Neutrophil (primary cell): ENCODE measurements around the gene MTG2.

Source experiments
- H3K27ac ChIP-seq: fragments of 200-600 bp; sonication (generic); 2 replicates; pipeline ENCODE4 v1.5.1; 2016; ENCODE audit warnings: mild to moderate bottlenecking, moderate library complexity
- H3K27me3 ChIP-seq: fragments of 200-600 bp; sonication (generic); 2 replicates; pipeline ENCODE4 v1.6.0; 2016; ENCODE audit warnings: mild to moderate bottlenecking
- H3K36me3 ChIP-seq: fragments of 200-600 bp; sonication (generic); 2 replicates; pipeline ENCODE4 v1.5.1; 2017
- H3K4me1 ChIP-seq, 2 experiments: fragments of 200-600 bp in 1 of 2; sonication (generic) in 1 of 2; 1 replicate in 1 of 2; 2 replicates in 1 of 2; pipeline versions ENCODE4 v1.5.1 to v1.6.1; 2013 to 2016; ENCODE audit warnings: low read depth in 1 of 2, low read length in 1 of 2, mild to moderate bottlenecking in 1 of 2, moderate library complexity in 1 of 2; ENCODE audit not compliant: control insufficient read depth in 1 of 2, insufficient read depth in 1 of 2
- H3K4me3 ChIP-seq, 2 experiments: fragments of 200-600 bp in 1 of 2; sonication (generic) in 1 of 2; 1 replicate in 1 of 2; 2 replicates in 1 of 2; pipeline ENCODE4 v1.5.1; 2013 to 2016; ENCODE audit warnings: low read depth in 1 of 2, low read length in 1 of 2, mild to moderate bottlenecking in 1 of 2, moderate library complexity in 1 of 2
- H3K9me3 ChIP-seq: fragments of 200-600 bp; sonication (generic); 2 replicates; pipeline ENCODE4 v1.5.1; 2016
- CTCF ChIP-seq: fragments of 200-600 bp; sonication (generic); IDR thresholded peaks from 2 replicates; pipeline ENCODE4 v1.5.1; 2016; ENCODE audit warnings: antibody characterized with exemption

MTG2 gene

GRCh38 chr20:62200491-62201172 is 17.8 kb downstream of the MTG2 start:
- Histone ChIP-seq H3K4me3 (no peak overlapping the region), H3K27me3 (no peaks in the 10 kb centered on the region), H3K9me3 (no peaks in the 10 kb centered on the region), H3K27ac (no peak overlapping the region), H3K36me3 (peaks cover 93% of the 10 kb centered on the region), H3K4me1 (no peaks in the 10 kb centered on the region)
- TF ChIP-seq CTCF: no peak

- H3K9me3 ChIP-seq: no peaks in the 10 kb centered on the region
- peaks cover 93% of the 10 kb centered on the region for H3K36me3 ChIP-seq
- H3K4me1 ChIP-seq: no peaks in the 10 kb centered on the region
- no peaks in the 10 kb centered on the region for H3K27me3 ChIP-seq
- no peak overlapping the region for H3K27ac ChIP-seq
- no peak for TF ChIP-seq CTCF
- H3K4me3 ChIP-seq: no peak overlapping the region
Observed at GRCh38 chr20:62201173-62202082, 18.6 kb downstream of the MTG2 start.

GRCh38 chr20:62202083-62202395 is 19.2 kb downstream of the MTG2 start:
- TF ChIP-seq CTCF: no peak
- H3K27ac ChIP-seq: no peak overlapping the region
- peaks cover 90% of the 10 kb centered on the region for H3K36me3 ChIP-seq
- no peaks in the 10 kb centered on the region for H3K9me3 ChIP-seq
- no peaks in the 10 kb centered on the region for H3K4me1 ChIP-seq
- H3K27me3 ChIP-seq: no peaks in the 10 kb centered on the region
- H3K4me3 ChIP-seq: no peak overlapping the region

- peaks cover 90% of the 10 kb centered on the region for H3K36me3 ChIP-seq
- no peaks in the 10 kb centered on the region for H3K4me1 ChIP-seq
- H3K9me3 ChIP-seq: no peaks in the 10 kb centered on the region
- H3K27me3 ChIP-seq: no peaks in the 10 kb centered on the region
- no peak for TF ChIP-seq CTCF
- no peak overlapping the region for H3K27ac ChIP-seq
- no peak overlapping the region for H3K4me3 ChIP-seq
Observed at GRCh38 chr20:62202676-62203377, 20.0 kb downstream of the MTG2 start.

GRCh38 chr20:62203378-62204030 is 20.7 kb downstream of the MTG2 start:
- peaks cover 85% of the 10 kb centered on the region for H3K36me3 ChIP-seq
- H3K4me1 ChIP-seq: no peaks in the 10 kb centered on the region
- no peak for TF ChIP-seq CTCF
- no peak overlapping the region for H3K4me3 ChIP-seq
- no peaks in the 10 kb centered on the region for H3K27me3 ChIP-seq
- H3K9me3 ChIP-seq: no peaks in the 10 kb centered on the region
- H3K27ac ChIP-seq: no peak overlapping the region
